ENCODE results near the gene BTG4.

DNA sequence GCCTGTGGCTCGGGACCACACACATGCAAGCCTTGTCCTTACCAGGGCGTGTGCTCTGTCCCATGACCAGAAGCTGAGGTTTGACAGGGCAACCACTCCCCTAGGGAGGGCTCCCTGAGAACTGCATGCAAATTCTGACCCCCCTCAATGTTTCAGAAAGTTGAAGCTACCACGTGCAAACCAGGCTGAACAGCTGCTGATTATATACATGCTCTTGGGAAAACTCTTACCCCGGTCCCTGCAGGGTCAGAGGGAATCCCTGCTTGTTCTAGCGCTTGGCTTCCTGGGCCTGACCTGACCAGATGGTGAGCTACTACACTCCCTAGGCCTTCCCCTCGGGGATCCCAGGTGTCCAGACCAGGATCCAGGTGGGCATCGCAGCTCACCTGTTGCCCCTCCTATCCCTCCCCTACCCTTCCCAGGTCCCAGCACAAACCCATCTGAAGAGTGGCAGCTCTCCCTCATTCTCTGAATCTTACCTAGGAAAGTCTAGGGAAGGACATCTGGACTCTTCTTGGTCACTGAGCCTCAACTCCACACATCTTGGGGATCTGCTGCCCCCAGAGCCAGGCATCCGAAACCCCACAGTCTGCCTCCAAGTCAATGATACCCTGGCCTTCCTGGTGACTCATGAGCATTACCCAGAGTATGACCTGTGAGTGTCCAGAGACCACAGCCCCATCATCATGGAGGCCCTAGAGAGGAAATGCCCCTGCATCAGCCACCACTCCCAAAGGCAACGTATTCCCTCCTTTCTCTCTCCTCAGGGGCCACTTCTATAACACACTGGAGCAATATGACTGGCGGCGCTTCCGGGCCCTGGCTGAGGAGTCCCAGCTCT is 61.5 kb downstream of the BTG4 start:
- TF ChIP-seq, protein P1, sequence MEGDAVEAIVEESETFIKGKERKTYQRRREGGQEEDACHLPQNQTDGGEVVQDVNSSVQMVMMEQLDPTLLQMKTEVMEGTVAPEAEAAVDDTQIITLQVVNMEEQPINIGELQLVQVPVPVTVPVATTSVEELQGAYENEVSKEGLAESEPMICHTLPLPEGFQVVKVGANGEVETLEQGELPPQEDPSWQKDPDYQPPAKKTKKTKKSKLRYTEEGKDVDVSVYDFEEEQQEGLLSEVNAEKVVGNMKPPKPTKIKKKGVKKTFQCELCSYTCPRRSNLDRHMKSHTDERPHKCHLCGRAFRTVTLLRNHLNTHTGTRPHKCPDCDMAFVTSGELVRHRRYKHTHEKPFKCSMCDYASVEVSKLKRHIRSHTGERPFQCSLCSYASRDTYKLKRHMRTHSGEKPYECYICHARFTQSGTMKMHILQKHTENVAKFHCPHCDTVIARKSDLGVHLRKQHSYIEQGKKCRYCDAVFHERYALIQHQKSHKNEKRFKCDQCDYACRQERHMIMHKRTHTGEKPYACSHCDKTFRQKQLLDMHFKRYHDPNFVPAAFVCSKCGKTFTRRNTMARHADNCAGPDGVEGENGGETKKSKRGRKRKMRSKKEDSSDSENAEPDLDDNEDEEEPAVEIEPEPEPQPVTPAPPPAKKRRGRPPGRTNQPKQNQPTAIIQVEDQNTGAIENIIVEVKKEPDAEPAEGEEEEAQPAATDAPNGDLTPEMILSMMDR (IDR thresholded peaks at IDR 0.05; ENCODE audit: low read depth, low read length), result no peak
- TF ChIP-seq EZH2phosphoT487 (IDR thresholded peaks at IDR 0.05; ENCODE audit: low read depth), result no peak
